ENCODE data around the gene PHYHD1. TPM values are rescaled to one million over a fixed set of nuclear protein-coding genes. Genes with fewer than 3 reads are reported as not detected.

Gene PHYHD1
- total RNA-seq, 1 donor from 2014 or later, result 26.6 TPM

GRCh38 chr9:128969491-128969890, 48.7 kb downstream of the PHYHD1 start:
- no peak for DNase-seq (ENCODE audit: low spot score)

- no peak for DNase-seq (ENCODE audit: low spot score)
Measured at GRCh38 chr9:128972956-128973355, 52.2 kb downstream of the PHYHD1 start.

GRCh38 chr9:128979111-128979510, 58.3 kb downstream of the PHYHD1 start:
- DNase-seq (ENCODE audit: low spot score), result no peak

GRCh38 chr9:128983536-128983935, 62.8 kb downstream of the PHYHD1 start:
- DNase-seq (ENCODE audit: low spot score), result no peak

GRCh38 chr9:128986671-128987070, 65.9 kb downstream of the PHYHD1 start:
- DNase-seq (ENCODE audit: low spot score), result no peak

GRCh38 chr9:128987805-128988204, 67.0 kb downstream of the PHYHD1 start:
- DNase-seq (ENCODE audit: low spot score), result no peak

Other genes starting within 250 kb of the PHYHD1 start
- gene SET, start 231.8 kb upstream of the PHYHD1 start, total RNA-seq, result 390 TPM
- 11.1 TPM for gene PKN3, start 218.5 kb upstream of the PHYHD1 start, total RNA-seq
- 26.3 TPM for gene ZDHHC12, start 196.9 kb upstream of the PHYHD1 start, total RNA-seq
- 46.6 TPM for gene ZER1, start 149.1 kb upstream of the PHYHD1 start, total RNA-seq
- 33.6 TPM for gene TBC1D13, start 133.7 kb upstream of the PHYHD1 start, total RNA-seq
- gene ENDOG, start 102.5 kb upstream of the PHYHD1 start, total RNA-seq, result 21.7 TPM
- gene SPOUT1, start 91.2 kb upstream of the PHYHD1 start, total RNA-seq, result 55.7 TPM
- 13.0 TPM for gene KYAT1, start 39.0 kb upstream of the PHYHD1 start, total RNA-seq
- gene LRRC8A, start 38.8 kb upstream of the PHYHD1 start, total RNA-seq, result 37.1 TPM
- gene DOLK, start 26.6 kb downstream of the PHYHD1 start, total RNA-seq, result 14.2 TPM
- gene NUP188, start 26.7 kb downstream of the PHYHD1 start, total RNA-seq, result 52.1 TPM
- 317 TPM for gene SH3GLB2, start 107.3 kb downstream of the PHYHD1 start, total RNA-seq
- gene MIGA2, start 115.6 kb downstream of the PHYHD1 start, total RNA-seq, result 58.2 TPM
- 18.2 TPM for gene DOLPP1, start 160.1 kb downstream of the PHYHD1 start, total RNA-seq
- gene CRAT, start 189.8 kb downstream of the PHYHD1 start, total RNA-seq, result 42.1 TPM
- gene PTPA, start 190.4 kb downstream of the PHYHD1 start, total RNA-seq, result 143 TPM

All from ureter (tissue), 1 donor.